PFSK-1 (cell line): ENCODE measurements around the gene CLCN7.

ENCODE experiments used
- FOXP2 ChIP-seq: optimal IDR thresholded peaks from 2 replicates; pipeline ENCODE3; 2011; ENCODE audit warnings: borderline replicate concordance, control low read depth, inconsistent platforms; ENCODE audit not compliant: insufficient read depth; ENCODE audit errors: extremely low read length, extremely low read depth
- POLR2AphosphoS5 ChIP-seq: IDR thresholded peaks from 2 replicates; pipeline ENCODE4 v1.6.1; 2012; ENCODE audit warnings: low read depth, mild to moderate bottlenecking, control low read depth, low read length, moderate library complexity
- REST ChIP-seq, 2 experiments: IDR thresholded peaks; 2 replicates each; pipeline versions ENCODE4 v1.6.1 to v1.8.0; 2011 to 2012; ENCODE audit warnings: low read depth in 2 of 2, low read length in 2 of 2, control low read depth in 1 of 2, inconsistent platforms in 1 of 2, mild to moderate bottlenecking in 1 of 2, moderate library complexity in 1 of 2; ENCODE audit not compliant: insufficient read depth in 1 of 2
- SIN3A ChIP-seq: IDR thresholded peaks from 2 replicates; pipeline ENCODE4 v1.6.1; 2012; ENCODE audit warnings: mild to moderate bottlenecking, low read length, moderate library complexity, borderline replicate concordance; ENCODE audit not compliant: insufficient read depth
- TAF1 ChIP-seq: IDR thresholded peaks from 2 replicates; pipeline ENCODE4 v1.6.1; 2012; ENCODE audit warnings: low read length, control low read depth, borderline replicate concordance; ENCODE audit not compliant: insufficient read depth

DNA sequence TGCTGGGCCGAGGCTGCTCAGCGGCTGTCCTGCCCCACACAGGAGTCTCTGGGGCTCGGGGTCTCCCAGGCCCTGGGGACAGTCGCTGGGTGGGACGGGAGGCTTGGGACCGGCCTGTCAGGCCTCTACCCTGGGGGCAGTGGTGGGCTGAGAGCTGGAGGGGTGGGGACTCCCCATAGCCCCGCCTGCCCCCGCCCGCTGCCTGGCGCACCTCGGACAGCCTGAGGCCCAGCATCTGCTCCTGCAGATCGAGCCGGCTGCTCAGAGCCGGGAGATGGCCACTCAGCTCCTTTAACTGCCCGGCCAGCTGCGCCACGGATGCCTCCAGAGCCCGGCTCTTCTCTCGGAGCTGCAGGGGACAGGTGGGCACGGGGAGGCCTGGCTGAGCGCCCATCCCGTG, 37.2 kb downstream of the CLCN7 start:
- TF ChIP-seq POLR2AphosphoS5: no peak
- no peak for TF ChIP-seq REST (IDR thresholded peaks at IDR 0.05; ENCODE audit: insufficient read depth in 1 of 2, low read depth in 2 of 2, low read length in 2 of 2)
- TF ChIP-seq TAF1: no peak
- TF ChIP-seq FOXP2: no peak
- no peak for TF ChIP-seq SIN3A
